Head of caudate nucleus (tissue), 42 donors: ENCODE results near the gene ACAT2.
A peak's percentile ranks its signal among the peaks of the same experiment; 100 is the strongest.
"Not testable (repeated sequence)": the region's sequence is repeated elsewhere in the genome, so short reads cannot be mapped to it uniquely, and the experiment has no call there.

Source experiments
- DNase-seq, 42 donors: peaks; one replicate each; pipeline versions ENCODE4 v3.0.0 to v3.0.0-alpha.2; 2020 to 2021; ENCODE audit warnings: mixed read lengths in 7 of 42
- intact Hi-C: fragments of 100-400 bp; cut with DNase I; formaldehyde crosslinking; loops from one replicate; pipeline ENCODE4 v1.15.0; 2022

The ACAT2 gene

DNA sequence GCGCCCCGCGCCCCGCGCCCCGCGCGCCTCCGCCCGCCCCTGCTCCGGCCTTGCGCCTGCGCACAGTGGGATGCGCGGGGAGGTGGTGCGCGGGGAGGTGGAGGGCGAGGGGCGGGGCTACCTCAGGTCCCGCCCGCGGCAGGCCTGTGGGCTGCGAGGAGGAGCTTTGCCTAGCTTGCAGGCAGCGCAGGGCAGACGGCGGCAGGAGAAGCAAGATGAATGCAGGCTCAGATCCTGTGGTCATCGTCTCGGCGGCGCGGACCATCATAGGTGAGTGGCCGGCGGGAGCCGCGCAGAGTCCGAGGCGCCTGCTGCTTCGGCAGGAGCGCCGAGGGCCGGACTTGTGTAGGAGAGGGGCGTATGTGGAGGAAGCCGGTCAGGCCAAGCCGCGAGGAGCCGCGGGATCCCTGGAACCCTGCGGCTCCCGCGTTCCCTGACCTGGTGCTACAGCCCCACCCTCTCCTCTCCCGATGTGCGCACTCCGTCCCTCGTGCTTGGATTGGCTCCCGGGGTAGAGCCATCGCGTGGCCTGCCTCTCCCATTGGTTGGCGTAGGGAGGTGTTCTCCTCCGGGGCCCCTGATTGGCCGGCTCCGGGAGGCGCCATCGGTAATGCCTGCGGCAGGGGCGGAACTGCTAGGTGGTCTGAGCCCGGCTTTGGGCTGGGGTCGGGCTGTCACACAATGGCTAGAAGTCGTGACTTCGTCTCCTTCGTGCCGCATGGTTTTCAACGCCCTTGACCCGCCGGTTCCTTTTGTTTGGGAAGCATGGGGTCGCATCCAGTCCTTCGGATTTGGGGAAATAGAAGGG lies at the start of gene ACAT2:
ACAT2 (plus strand) TSS at position 173 of the 808 bp plus-strand sequence; CDS start at position 216, 43 bp downstream.
- intact Hi-C loops = loop anchor here (1.0 to 2.0 kb wide), 3 partner anchors 27 to 69 kb away; partner anchors contain the start of genes SOD2, TCP1 and WTAP
- DNase-seq = peak; percentile 96 to 100 (median 99)

DNA sequence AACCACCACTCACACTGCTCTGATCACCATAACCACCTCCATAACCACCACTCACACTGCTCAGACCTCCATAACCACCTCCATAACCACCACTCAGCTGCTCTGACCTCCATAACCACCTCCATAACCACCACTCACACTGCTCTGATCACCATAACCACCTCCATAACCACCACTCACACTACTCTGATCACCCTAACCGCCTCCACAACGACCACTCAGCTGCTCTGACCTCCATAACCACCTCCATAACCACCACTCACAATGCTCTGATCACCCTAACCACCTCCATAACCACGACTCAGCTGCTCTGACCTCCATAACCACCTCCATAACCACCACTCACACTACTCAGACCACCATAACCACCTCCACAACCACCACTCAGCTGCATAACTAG lies 49.5 kb upstream of the ACAT2 start:
- intact Hi-C loops, DNase-seq: not testable (repeated sequence)

DNA sequence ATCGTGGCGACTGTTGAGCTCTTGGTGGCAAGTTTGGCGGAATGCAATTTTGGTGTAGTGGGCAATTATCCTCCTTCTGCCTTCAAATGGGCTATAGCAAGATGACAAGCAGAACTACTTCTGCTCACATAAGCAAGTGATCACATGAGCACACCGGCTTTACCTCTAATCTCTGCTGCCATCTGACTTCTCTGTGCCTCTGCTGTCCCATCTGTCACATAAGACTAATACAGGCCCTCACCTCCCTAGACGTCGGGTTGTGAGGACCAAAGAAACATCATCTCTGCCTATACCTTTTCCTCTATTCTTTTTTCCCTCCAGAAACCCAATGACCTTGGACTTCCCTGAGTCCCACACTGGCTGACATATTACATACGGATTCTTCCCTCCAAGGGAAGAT lies 47.9 kb upstream of the ACAT2 start:
- intact Hi-C loops = no loop called here

DNA sequence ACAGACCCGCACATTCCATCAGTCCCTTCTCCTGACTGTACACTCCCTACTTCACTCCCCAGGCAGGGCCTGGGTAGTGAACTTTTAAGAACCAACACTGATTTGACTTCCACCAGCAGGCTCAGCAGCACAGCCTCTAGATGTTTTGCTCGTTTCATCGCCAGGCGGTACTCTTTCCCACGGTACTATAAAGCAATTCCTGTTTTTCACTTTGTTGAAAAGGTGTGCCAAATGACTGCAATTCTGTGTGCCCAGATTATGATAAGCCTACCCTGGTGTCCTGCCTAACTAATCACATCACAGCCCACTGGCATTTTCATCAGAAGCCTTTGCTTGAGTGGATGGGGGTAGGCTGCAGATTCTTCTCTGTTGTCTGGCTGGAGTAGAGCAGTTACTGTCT lies 47.4 kb upstream of the ACAT2 start:
- DNase-seq = no peak
- intact Hi-C loops = no loop called here

More for the DNA sequence above, 47.9 kb upstream of the ACAT2 start:
- no peak for DNase-seq

DNA sequence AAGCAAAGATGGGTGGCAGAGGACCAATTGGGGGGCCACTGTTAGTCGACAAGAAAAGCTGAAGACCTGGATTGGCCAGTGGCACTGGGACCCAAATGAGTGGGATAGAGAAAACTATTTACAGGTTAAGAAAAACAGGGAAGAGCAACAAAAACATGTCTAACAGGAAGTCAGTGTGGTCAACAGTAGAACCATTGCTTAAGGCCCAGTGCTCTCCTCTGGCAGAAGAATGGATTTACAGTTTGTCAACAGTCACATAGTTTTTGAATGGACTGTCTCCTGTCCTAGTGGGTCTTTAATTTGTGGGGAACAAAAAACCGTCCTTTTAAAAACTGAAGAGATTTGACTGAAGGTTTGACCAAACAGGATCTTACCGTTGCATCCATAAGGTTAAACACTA lies 46.7 kb upstream of the ACAT2 start:
- no peak for DNase-seq
- intact Hi-C loops = no loop called here

DNA sequence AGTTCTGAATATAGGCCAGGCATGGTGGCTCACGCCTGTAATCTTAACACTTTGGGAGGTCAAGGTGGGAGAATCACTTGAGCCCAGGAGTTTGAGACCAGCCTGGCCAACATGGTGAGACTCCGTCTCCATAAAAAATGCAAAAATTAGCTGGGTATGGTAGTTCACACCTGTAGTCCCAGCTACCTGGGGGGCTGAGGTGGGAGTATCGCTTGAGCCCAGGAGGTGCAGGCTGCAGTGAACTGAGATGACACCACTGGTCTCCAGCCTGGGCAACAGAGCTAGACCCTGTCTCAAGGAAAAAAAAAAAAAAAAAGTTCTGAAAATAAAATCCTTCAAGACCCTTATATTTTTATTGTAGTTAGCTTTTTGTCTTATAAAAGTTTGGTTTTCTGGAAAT lies 46.2 kb upstream of the ACAT2 start:
- DNase-seq = no peak
- intact Hi-C loops = no loop called here

DNA sequence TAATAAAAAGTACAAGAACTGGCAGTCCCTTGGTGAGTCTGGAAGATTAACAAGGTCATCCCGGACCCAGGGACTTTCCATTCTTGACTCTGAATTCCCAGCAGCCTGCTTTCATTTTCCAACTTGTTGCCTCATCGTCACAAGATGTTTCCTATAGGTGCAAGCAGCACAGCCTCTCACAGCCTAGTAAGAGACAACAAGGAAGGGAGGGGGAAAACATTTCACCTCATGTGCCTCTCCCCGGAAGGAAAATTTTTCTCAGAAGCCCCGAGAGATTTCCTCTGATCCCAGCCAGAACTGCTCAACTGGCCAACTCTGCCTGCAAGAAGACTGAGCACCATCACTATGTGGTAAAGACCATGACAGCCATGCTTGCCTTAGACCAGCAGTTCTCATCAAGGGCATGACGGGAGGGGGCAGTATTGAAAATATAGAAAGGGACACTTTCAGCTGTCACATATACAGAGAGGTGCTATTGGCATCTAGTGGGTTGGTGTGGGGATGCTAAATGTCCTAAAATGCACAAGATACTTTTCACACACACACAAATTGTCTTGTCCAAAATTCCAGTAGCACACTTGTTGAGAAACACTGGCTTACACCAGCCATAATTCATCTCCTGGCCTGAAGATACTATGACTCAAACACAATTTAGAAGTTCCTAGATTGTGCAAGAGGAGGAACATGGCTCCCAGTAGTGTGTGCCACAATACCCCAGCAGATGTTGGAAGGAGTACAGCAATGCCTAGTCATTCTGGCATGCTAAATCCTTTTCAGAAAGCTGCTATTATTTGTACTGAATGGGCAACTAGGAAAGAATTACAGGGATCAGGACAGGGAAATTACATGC lies 45.4 kb upstream of the ACAT2 start:
- peak in 6 of 42 donors; percentile 9 to 64 (median 33) for DNase-seq
- intact Hi-C loops = no loop called here

DNA sequence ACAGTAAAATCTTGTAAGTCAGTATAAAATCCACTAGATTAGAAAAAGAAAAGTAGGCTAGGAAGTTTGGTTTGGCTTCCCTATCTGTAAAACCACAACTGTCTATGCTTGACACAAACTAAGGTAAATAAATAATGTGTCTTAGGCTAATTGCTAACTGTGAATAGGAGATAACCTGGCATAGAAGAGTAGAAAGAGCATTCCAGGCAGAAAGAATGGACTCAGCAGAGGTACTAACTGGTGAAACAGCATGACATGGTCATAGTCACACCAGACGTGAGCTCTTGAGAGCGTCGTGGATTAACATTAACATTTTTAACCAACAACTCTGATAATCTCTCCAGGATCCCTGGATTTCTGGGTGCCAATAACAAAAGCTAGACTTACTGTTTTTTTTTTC lies 43.2 kb upstream of the ACAT2 start:
- no peak for DNase-seq
- intact Hi-C loops = no loop called here

DNA sequence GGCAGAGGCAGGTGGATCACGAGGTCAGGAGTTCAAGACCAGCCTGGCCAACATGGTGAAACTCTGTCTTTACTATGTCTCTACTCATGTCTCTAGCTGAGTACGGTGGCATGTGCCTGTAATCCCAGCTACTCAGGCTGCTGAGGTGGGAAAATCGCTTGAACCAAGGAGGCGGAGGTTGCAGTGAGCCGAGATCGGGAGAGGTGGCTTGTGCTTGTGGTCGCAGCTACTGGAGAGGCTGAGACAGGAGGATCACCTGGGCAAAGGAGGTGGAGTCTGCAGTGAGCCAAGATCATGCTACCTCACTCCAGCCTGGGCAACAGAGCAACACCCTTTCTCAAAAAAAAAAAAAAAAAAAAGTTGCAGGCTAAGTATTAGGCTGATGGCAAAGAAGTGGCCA lies 42.6 kb upstream of the ACAT2 start:
- intact Hi-C loops = no loop called here
- DNase-seq = no peak

DNA sequence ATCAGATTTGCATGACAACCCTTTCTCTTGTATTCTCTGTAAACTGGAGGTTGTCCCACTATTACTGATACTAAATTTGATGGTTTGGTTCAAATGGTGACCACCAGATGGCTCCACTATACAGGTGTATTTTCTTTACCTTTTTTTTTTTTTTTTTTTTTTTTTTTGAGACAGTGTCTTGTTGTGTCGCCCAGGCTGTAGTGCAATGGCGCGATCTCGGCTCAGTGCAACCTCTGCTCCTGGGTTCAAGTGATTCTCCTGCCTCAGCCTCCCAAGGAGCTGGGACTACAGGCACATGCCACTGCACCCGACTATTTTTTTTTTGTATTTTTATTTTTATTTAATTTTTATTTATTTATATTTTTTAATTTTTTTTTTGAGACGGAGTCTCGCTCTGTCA lies 41.1 kb upstream of the ACAT2 start:
- intact Hi-C loops = no loop called here
- DNase-seq = peak in 2 of 42 donors; percentile 14 to 23

DNA sequence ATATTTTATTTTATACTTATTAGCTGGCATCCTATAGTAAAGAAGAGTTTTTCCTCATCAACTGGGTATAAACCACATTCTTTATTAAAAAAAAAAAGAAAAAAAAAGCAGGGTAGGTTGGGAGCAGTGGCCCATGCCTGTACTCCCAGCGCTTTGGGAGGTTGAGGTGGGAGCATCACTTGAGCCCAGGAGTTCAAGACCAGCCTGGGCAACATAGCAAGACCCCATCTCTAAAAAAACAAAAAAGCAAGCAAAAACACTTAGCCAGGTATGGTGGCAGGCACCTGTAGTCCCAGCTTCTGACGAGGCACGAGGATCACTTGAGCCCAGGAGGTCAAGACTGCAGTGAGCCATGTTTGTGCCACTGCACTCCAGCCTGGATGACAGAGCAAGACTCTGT lies 39.9 kb upstream of the ACAT2 start:
- intact Hi-C loops, DNase-seq: not testable (repeated sequence)

DNA sequence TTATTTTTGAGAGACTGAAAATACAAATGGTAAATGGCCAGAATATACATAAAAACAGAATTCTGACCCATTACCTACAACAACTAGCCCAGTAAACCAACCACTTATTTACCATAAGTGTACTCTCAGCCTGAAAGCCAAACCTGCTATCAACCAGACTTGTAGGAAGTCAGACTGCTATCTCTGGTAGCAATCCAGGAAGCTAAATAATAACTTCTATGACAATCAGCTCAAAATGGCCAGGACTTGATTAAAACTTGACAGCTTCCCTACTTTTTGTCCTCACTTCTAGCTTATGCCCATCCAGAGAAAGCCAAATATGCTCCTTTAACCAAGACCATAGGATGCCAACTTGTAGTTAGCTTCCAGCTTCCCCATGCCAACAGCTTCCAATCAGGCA lies 39.2 kb upstream of the ACAT2 start:
- intact Hi-C loops = no loop called here
- no peak for DNase-seq

DNA sequence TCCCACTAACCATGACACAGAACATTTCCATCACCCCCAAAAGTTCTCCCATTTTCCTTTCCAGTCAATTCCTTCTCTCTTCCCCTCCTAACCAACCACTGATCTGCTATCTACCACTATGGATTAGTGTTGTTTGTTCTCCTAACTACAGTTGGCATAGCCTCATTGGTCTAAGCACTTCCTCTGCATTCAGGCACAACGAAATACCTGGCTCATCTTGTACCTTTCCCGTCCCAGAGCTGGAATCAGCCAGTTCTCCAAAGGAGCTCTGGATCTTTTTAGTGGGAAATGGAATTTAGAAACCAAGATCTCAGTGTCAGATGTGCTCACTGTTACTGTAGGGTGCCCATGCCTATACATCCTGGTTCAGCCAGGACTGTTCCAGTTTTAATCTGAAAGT lies 38.6 kb upstream of the ACAT2 start:
- no peak for DNase-seq
- intact Hi-C loops = no loop called here

DNA sequence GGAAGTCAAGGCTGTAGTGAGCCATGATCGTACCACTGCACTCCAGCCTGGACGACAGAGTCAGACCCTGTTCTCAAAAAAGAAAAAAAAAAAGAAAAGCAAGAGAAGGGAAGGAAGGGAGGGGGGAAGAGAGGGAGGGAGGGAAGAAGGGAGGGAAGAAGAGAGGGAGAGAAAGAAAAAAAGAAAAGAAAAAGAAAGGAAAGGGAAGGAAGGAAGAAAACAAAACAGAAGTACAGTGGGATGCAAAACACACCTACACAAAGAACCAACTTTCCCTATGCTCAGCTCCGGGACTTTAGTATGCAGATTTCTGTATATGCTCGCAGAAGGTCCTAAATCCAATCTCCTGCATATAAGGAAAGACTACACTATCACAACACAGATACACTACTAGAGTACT lies 37.1 kb upstream of the ACAT2 start:
- intact Hi-C loops = no loop called here
- DNase-seq = no peak

DNA sequence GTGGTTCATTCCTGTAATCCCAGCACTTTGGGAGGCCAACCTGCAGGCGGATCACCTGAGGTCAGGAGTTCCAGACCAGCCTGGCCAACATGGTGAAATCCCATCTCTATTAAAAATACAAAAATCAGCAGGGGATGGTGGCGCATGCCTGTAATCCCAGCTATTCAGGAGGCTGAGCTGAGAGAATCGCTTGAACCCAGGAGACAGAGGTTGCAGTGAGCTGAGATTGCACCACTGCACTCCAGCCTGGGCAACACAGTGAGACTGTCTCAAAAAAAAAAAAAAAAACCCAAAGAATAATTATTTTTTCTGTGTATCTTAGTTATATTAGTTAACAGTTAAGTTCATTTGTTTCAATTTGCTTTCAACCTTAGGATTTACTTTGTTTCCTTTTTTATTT lies 36.6 kb upstream of the ACAT2 start:
- intact Hi-C loops, DNase-seq: not testable (repeated sequence)

DNA sequence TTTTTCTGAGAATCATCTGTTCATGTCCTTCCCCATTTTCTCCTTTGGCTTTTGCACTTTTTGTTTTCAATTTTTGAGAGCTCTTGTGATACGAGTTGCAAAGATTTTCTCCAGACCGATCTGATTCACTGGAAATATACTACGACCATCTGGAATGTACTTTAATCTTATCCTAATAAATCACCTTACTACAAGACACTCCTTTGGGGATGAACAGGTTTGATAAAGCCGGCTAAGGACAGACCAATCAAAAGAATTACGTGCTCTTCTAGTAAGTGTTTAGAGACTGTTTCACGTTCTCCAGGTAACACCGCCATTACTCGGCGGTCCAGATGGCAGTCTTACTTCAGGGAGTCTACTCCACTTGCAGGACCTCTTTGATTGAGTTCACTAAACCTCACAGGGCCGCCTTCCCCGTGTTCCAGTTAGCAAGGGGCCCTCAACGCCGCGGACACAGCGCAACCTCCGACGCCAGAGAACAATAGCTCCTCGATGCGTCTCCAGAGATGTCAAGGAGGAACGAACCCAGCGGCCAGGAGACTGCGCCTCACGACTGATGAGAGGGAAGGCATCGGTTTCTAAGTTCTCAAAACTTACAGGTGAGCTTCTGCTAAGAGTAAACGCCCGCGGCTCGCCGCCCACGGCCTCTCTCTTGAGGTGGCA lies 35.5 kb upstream of the ACAT2 start:
- DNase-seq = no peak
- intact Hi-C loops = loop anchor here (2.0 kb wide), 1 partner anchor 34 kb away; the partner anchor contains the start of gene SOD2

DNA sequence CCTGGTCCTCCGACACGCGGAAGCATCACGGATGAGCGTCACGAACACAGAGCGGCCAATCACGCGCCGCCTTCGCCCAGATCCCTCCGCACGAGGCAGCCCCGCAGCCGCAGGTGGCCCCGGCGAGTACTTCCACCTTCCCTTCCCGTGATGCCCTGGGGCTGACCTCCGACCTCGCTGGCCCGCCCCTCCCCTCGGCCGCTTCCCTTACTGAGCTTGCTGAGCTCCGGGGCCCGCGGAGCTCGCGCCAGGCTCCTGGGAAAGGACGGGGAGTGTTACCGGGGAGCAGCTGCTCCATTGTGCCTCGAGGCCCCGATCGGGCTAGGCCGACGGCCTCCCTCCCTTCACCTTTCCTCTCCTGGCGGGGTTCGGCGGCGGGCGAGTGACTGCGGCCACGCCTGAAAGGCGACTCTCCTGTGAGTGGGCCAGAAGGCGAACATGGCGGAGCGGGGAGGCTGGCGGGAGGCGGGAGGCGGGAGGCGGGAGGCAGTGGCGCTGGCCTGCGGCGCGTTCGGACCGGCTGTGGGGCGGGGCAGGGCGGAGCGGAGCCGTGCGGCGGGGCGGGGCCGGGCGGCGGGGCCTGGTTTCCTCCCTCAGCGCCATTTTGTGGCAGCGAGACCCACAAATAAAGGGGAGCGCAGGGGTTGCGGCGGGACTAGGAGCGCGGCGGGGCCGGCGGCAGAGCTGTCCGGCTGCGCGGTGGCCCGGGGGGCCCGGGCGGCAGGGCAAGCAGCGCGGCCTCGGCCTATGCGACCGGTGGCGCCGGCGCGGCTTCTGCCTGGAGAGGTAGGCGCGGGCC lies 34.7 kb upstream of the ACAT2 start, which contains the start of gene WTAP:
WTAP (plus strand) TSS at position 589 of the 799 bp plus-strand sequence. CDS start 8,760 bp downstream, outside the sequence.
- intact Hi-C loops = loop anchor here (1.0 to 2.0 kb wide), 3 partner anchors 34 to 62 kb away; partner anchors contain the start of genes ACAT2, SOD2 and TCP1
- DNase-seq = peak; percentile 86 to 98 (median 95)

DNA sequence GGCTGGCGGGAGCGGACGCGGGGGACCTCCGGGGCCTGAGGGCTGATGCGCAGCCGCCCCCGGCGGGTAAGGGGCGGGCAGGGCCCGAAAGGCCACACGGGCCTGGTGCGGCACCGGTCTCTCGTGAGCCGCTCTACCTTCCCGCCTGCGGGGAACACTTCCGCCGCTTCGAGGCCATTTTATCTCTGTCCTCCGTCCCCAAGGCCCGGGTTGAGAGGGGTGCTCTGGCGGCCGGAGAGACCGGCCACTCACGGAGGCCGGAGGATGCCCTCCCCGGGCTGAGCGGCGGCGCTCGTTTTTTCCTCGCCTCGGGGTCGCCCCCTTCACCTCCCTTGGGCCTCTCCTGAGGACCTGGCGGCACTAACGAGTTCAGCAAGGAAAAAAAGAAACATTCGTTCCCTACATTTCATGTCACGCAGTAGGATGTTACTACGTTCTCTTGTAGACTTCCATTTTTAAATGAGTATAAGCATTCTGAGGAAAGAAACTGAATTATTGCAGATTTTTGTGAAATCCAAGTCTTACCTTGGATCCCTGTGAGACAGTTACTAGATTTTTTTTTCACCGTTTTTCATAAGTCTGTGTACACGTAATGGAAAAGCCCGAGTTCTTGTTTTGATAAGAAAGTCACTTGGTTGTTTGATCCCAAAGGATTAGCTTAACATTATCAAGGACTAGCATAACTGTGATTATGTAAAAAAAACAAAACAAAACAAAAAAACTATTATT lies 34.0 kb upstream of the ACAT2 start:
- intact Hi-C loops = loop anchor here (1.0 to 2.0 kb wide), 3 partner anchors 34 to 61 kb away; partner anchors contain the start of genes ACAT2, SOD2 and TCP1
- peak in 2 of 42 donors; percentile 12 to 30 for DNase-seq
